Ovary (tissue), 9 donors: ENCODE results near the gene INPP5B. TPM values are rescaled to one million over a fixed set of nuclear protein-coding genes. Genes with fewer than 3 reads are reported as not detected.
A peak's percentile ranks its signal among the peaks of the same experiment; 100 is the strongest.

Source experiments
- DNase-seq, 5 donors: peaks; one replicate each; pipeline ENCODE4 v3.0.0-alpha.2; 2019 to 2020
- H3K27ac ChIP-seq, 2 donors: fragments of 200-600 bp; one replicate each; pipeline versions ENCODE4 v1.5.1 to v1.8.0; 2019 to 2022
- H3K27me3 ChIP-seq: fragments of 200-600 bp; one replicate; pipeline ENCODE4 v1.8.0; 2022
- H3K36me3 ChIP-seq: fragments of 200-600 bp; sonication (generic); one replicate; pipeline ENCODE4 v1.5.1; 2019
- H3K4me1 ChIP-seq: one replicate; pipeline ENCODE4 v1.8.1; 2013; ENCODE audit warnings: mild to moderate bottlenecking, moderate library complexity; ENCODE audit not compliant: insufficient read depth
- H3K4me3 ChIP-seq: fragments of 200-600 bp; sonication (generic); one replicate; pipeline ENCODE4 v1.5.1; 2017
- H3K9me3 ChIP-seq, 2 donors: fragments of 200-600 bp in 1 of 2; sonication (generic) in 1 of 2; one replicate each; pipeline versions ENCODE4 v1.5.1 to v1.8.1; 2013 to 2019; ENCODE audit warnings: mild to moderate bottlenecking in 1 of 2, moderate library complexity in 1 of 2
- EP300 ChIP-seq: sonication (generic); formaldehyde crosslinking; IDR thresholded peaks from one replicate; pipeline ENCODE4 v1.6.1; 2017; ENCODE audit warnings: antibody characterized with exemption
- POLR2A ChIP-seq: fragments of 450-650 bp; IDR thresholded peaks from one replicate; pipeline ENCODE4 v1.6.1; 2017; ENCODE audit warnings: antibody characterized with exemption, mild to moderate bottlenecking, moderate library complexity
- whole genome bisulfite sequencing, 3 donors: extraction: QIAGEN DNeasy Blood & Tissue Kit in 1 of 3; methylation state at CpG; one replicate each; pipeline versions ENCODE4 v1.1.5 to v1.1.7; 2013 to 2017; 5-methylcytosine and 5-hydroxymethylcytosine counted together
- intact Hi-C, 4 donors: fragments of 100-400 bp; cut with DNase I; formaldehyde crosslinking; loops; one replicate each; pipeline versions ENCODE4 v1.11.0 to v1.15.1; 2022 to 2023
- polyA plus RNA-seq, 2 donors: library from polyadenylated mRNA; stranded (reverse); fragments of 200-250 nt in 1 of 2; fragments of 350-450 nt in 1 of 2; fragmentation: Illumina TruSeq in 1 of 2; extraction: RNeasy Lipid Tissue Mini Kit (QIAGEN cat#74804) in 1 of 2; gene quantifications; one replicate each; pipeline ENCODE4 v1.2.3, GENCODE V29; 2013 to 2014
- total RNA-seq, 7 donors: library from RNA; depleted of rRNA in 2 of 7; stranded (reverse); fragments of >200 nt in 2 of 7; fragmentation: NEBNext Ultra II Directional in 3 of 7; extraction: Animal tissue kit (Norgen Biotek cat#: 25700) in 3 of 7; gene quantifications; one replicate each; pipeline versions ENCODE4 v1.1.0 to v1.2.4, GENCODE V29; 2016 to 2023
- TF ChIP-seq, protein P1 (sequence below), 3 donors: fragments of 450-650 bp in 2 of 3; fragments of 200-600 bp in 1 of 3; IDR thresholded peaks; one replicate each; pipeline versions ENCODE4 v1.5.1 to v1.8.0; 2016 to 2022; ENCODE audit warnings: antibody characterized with exemption in 3 of 3, mild to moderate bottlenecking in 1 of 3
- donor health status: DM: no; HTN: no; CAD: no; lungs with moderate emphysema.
- donor health status: DM: no; HTN: no; CAD: no.
- donor health status: Bipolar disorder and iron deficiency.
- donor health status: DM: yes; HTN: yes; CAD: no.
- donor health status: DM: no; HTN: no; CAD: no.
- donor health status: DM: yes; HTN: yes; CAD: no.

The INPP5B gene
- total and polyA plus RNA-seq, 9 donors = 23.2 to 68.5 (median 33.5) TPM

DNA sequence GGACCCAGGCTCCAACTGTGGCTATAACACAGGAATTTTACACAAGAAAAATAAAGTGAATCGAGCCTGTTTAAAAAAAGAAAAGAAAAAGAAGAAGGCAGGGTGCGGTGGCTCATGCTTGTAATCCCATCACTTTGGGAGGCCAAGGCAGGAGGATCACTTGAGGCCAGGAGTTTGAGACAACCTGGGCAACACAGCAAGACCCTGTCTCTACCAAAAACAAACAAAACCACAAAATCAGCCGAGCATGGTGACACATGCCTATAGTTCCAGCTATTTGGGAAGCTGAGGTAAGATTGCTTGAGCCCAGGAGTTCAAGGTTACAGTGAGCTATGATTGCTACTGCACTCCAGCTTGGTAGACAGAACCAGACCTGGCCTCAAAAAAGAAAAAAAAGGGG lies 105.2 kb downstream of the INPP5B start:
- Histone ChIP-seq H3K27ac (no peak overlapping the region), H3K9me3 (no peaks in the 10 kb centered on the region), H3K4me1 (peaks cover 4% of the 10 kb centered on the region), H3K27me3 (no peaks in the 10 kb centered on the region), H3K36me3 (no peaks in the 10 kb centered on the region), H3K4me3 (no peak overlapping the region)
- intact Hi-C loops = no loop called here
- TF ChIP-seq EP300 (no peak), POLR2A (no peak)
- TF ChIP-seq, protein P1, sequence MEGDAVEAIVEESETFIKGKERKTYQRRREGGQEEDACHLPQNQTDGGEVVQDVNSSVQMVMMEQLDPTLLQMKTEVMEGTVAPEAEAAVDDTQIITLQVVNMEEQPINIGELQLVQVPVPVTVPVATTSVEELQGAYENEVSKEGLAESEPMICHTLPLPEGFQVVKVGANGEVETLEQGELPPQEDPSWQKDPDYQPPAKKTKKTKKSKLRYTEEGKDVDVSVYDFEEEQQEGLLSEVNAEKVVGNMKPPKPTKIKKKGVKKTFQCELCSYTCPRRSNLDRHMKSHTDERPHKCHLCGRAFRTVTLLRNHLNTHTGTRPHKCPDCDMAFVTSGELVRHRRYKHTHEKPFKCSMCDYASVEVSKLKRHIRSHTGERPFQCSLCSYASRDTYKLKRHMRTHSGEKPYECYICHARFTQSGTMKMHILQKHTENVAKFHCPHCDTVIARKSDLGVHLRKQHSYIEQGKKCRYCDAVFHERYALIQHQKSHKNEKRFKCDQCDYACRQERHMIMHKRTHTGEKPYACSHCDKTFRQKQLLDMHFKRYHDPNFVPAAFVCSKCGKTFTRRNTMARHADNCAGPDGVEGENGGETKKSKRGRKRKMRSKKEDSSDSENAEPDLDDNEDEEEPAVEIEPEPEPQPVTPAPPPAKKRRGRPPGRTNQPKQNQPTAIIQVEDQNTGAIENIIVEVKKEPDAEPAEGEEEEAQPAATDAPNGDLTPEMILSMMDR (IDR thresholded peaks at IDR 0.05) = no peak
- WGBS, 3 donors = 74 to 84% (median 83%) methylated on average over 3 of the region's 3 CpGs
- no peak for DNase-seq

DNA sequence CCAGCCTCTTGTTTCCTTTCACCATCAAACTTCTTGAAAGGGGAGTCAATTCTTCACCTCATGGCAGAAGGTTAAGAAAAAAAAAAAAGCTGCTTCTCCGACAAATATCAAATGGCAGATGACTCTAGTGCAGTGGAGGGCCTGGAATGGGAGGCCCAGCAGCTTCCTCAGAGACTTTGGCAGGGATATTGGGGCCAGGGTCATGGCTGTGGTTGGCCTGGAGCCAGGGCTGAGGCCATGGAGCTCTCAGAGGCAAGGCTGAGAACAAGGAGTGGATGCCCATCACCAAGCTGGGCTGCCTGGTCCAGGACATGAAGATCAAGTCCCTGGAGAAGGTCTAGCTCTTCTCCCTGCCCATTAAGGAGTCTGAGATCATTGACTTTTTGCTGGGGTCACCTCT lies 106.1 kb downstream of the INPP5B start:
- DNase-seq = peak in 3 of 5 donors; percentile 17 to 54 (median 45)
- Histone ChIP-seq H3K4me1 (peaks cover 4% of the 10 kb centered on the region), H3K27me3 (no peaks in the 10 kb centered on the region), H3K36me3 (no peaks in the 10 kb centered on the region), H3K9me3 (no peaks in the 10 kb centered on the region), H3K27ac (no peak overlapping the region), H3K4me3 (no peak overlapping the region)
- intact Hi-C loops = no loop called here
- 16 to 44% (median 33%) methylated on average over 1 of the region's 1 CpG for WGBS, 3 donors
- TF ChIP-seq POLR2A = no peak
- TF ChIP-seq, protein P1 (IDR thresholded peaks at IDR 0.05) = no peak
- TF ChIP-seq EP300 = no peak

DNA sequence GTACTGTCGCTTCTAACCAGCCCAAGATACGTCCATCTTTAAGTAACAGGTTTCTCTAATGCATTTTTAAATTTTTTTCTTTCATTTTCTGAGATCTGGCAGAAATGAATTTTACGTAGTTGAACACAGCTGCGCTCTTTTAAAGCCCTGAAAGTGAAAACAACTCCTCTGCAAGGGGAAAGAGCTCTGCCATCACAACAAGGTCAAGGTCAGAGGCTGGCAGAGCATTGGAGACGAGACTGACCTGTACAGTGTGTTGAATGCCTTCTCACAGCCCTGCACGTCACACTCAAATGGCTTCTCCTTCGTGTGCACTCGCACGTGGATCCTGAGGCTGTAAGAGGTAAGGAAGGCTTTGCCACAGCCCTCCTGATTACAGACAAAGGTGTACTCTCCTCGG lies 107.2 kb downstream of the INPP5B start:
- no peak for TF ChIP-seq POLR2A
- TF ChIP-seq EP300 = no peak
- TF ChIP-seq, protein P1 (IDR thresholded peaks at IDR 0.05) = no peak
- H3K9me3 ChIP-seq = no peaks in the 10 kb centered on the region
- H3K27ac ChIP-seq = no peak overlapping the region
- H3K36me3 ChIP-seq = no peaks in the 10 kb centered on the region
- no peak overlapping the region for H3K4me3 ChIP-seq
- H3K27me3 ChIP-seq = no peaks in the 10 kb centered on the region
- intact Hi-C loops = no loop called here
- 74 to 81% (median 80%) methylated on average over 10 of the region's 10 CpGs for WGBS, 3 donors
- H3K4me1 ChIP-seq = peaks cover 4% of the 10 kb centered on the region
- DNase-seq = no peak

DNA sequence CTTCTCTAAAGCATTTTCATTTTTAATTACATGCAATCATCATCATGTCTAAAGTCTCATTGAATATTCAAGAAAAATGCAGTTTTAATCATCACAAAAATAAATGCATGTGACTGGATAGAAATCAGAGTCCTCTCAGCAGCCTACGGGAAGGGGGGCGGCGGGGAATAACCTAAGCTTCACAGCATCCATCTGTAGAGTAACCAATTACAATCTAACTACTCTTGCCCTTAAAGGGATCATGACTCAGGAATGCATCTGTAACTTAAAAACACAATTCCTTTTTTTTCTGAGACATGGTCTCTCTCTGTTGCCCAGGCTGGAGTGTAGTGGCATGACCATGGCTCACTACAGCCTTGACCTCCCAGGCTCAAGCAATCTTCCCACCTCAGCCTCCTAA lies 110.1 kb downstream of the INPP5B start:
- intact Hi-C loops = no loop called here
- Histone ChIP-seq H3K27me3 (no peaks in the 10 kb centered on the region), H3K27ac (no peak overlapping the region), H3K4me3 (no peak overlapping the region), H3K36me3 (no peaks in the 10 kb centered on the region), H3K9me3 (no peaks in the 10 kb centered on the region), H3K4me1 (peaks cover 4% of the 10 kb centered on the region)
- DNase-seq = no peak
- TF ChIP-seq EP300 (no peak), POLR2A (no peak)
- TF ChIP-seq, protein P1 (IDR thresholded peaks at IDR 0.05) = no peak
- 56 to 86% (median 59%) methylated on average over 3 of the region's 3 CpGs for WGBS, 3 donors
